Measurements from ENCODE around the gene CDH5. TPM values are rescaled to one million over a fixed set of nuclear protein-coding genes. Genes with fewer than 3 reads are reported as not detected.

CDH5 gene
- total and polyA plus RNA-seq, 2 of the 13 experiments (the other 11 are each of a cell fraction or from before 2014, with no cell fraction given), result 0.71 to 1.1 TPM

DNA sequence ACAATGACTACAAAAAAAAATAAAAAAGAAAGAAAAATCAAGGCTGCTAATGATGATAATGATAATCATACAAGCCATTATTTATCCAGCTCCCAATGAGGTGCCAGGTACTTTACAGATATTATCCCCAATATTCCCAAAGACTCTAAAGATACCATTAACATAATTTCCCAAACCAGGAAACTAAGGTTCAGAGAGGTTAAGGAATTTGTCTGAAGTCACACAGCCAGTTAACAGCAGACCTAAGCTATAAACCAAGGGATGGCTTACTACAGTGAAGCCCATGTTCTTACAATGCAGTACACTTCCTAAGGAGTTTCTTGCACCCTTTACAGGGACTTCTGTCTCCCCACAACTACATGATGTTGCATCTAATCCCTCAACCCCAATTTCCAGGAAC, 45.7 kb upstream of the CDH5 start:
- Histone ChIP-seq H3K79me2 (ENCODE audit: insufficient read depth, low read length) (no peaks in the 10 kb centered on the region), H3K27me3 (ENCODE audit: control insufficient read depth in 1 of 2, insufficient read depth in 2 of 2, low read length in 2 of 2) (peaks cover under 1 to 29% of the 10 kb centered on the region in 2 experiments; a peak in 2 of 5 replicates), H3K36me3 (replicated peaks in 1 of 2; ENCODE audit: control insufficient read depth in 1 of 2, insufficient read depth in 2 of 2, low read length in 2 of 2) (no peaks in the 10 kb centered on the region), H3K4me1 (ENCODE audit: insufficient read depth, low read length) (no peaks in the 10 kb centered on the region), H2AFZ (ENCODE audit: low read length) (no peak overlapping the region), H3K27ac (ENCODE audit: extremely low read length, insufficient read depth, low read length) (no peak overlapping the region), H4K20me1 (ENCODE audit: insufficient read depth, low read length) (no peaks in the 10 kb centered on the region; the same call in 1 of the 2 replicates), H3K4me2 (ENCODE audit: low read depth, low read length) (no peak overlapping the region), H3K4me3 (replicated peaks in 1 of 3; ENCODE audit: insufficient read depth in 1 of 3, low read depth in 2 of 3, low read length in 3 of 3) (no peak overlapping the region), H3K9ac (ENCODE audit: insufficient read depth, low read depth, low read length) (no peak overlapping the region), H3K9me3 (ENCODE audit: low read length) (no peaks in the 10 kb centered on the region)
- FAIRE-seq, result no peak
- intact Hi-C loops (cut with micrococcal nuclease; ENCODE audit: unreplicated experiment) (no loop called here), in situ Hi-C loops (cut with HindIII; ENCODE audit: extremely low pct_ligation_motif_present, low pct_unique_long_range_greater_than_20kb) (no loop called here)
- TF ChIP-seq ZNF768 (CRISPR knock-in tag; IDR thresholded peaks at IDR 0.05), result peak; percentile 48; the same call in 1 of the 2 replicates
- TF ChIP-seq ZNF740 (CRISPR knock-in tag; IDR thresholded peaks at IDR 0.05), result no peak
- TF ChIP-seq, protein P1, sequence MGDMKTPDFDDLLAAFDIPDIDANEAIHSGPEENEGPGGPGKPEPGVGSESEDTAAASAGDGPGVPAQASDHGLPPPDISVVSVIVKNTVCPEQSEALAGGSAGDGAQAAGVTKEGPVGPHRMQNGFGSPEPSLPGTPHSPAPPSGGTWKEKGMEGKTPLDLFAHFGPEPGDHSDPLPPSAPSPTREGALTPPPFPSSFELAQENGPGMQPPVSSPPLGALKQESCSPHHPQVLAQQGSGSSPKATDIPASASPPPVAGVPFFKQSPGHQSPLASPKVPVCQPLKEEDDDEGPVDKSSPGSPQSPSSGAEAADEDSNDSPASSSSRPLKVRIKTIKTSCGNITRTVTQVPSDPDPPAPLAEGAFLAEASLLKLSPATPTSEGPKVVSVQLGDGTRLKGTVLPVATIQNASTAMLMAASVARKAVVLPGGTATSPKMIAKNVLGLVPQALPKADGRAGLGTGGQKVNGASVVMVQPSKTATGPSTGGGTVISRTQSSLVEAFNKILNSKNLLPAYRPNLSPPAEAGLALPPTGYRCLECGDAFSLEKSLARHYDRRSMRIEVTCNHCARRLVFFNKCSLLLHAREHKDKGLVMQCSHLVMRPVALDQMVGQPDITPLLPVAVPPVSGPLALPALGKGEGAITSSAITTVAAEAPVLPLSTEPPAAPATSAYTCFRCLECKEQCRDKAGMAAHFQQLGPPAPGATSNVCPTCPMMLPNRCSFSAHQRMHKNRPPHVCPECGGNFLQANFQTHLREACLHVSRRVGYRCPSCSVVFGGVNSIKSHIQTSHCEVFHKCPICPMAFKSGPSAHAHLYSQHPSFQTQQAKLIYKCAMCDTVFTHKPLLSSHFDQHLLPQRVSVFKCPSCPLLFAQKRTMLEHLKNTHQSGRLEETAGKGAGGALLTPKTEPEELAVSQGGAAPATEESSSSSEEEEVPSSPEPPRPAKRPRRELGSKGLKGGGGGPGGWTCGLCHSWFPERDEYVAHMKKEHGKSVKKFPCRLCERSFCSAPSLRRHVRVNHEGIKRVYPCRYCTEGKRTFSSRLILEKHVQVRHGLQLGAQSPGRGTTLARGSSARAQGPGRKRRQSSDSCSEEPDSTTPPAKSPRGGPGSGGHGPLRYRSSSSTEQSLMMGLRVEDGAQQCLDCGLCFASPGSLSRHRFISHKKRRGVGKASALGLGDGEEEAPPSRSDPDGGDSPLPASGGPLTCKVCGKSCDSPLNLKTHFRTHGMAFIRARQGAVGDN (CRISPR knock-in tag; IDR thresholded peaks at IDR 0.05), result no peak
- ChIA-PET CTCF (ENCODE audit: low intra/inter-chr PET ratio, low total read pairs) (no interaction called here), POLR2A (no interaction called here)
- no TSS peak for BruUV-seq (replicated peaks)
- no peak for ATAC-seq
- DNase-seq (ENCODE audit: low spot score), result no peak

DNA sequence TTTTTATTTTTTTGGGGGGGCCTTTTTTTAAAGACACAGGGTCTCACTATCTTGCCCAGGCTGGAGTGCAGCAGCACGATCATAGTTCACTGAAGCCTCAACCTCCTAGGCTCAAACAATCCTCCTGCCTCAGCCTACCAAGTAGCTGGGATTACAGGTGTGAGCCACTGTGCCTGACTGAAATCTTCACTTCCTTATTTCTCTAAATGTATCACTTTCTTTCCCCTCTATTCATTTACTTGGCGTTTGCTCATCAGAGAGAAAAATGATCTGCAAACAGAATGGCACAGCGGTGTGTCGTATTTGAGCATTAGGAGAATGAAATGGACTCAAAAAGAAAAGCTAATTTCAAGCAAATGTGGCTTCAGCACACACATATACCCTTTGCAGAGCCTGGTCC, 44.3 kb upstream of the CDH5 start:
- WGBS (ENCODE audit: low lambda C conversion rate), result 0% methylated on average over 4 of the region's 4 CpGs
- in situ Hi-C loops (cut with HindIII; ENCODE audit: extremely low pct_ligation_motif_present, low pct_unique_long_range_greater_than_20kb) (no loop called here), intact Hi-C loops (cut with micrococcal nuclease; ENCODE audit: unreplicated experiment) (no loop called here)
- FAIRE-seq (no peak), ATAC-seq (no peak), DNase-seq (ENCODE audit: low spot score) (no peak)
- H3K9me3 ChIP-seq (ENCODE audit: low read length), result no peaks in the 10 kb centered on the region
- H3K27me3 ChIP-seq (ENCODE audit: control insufficient read depth in 1 of 2, insufficient read depth in 2 of 2, low read length in 2 of 2), result peaks cover 3 to 26% of the 10 kb centered on the region in 2 experiments; a peak in 2 of 5 replicates
- H3K4me2 ChIP-seq (ENCODE audit: low read depth, low read length), result no peak overlapping the region
- H3K27ac ChIP-seq (ENCODE audit: extremely low read length, insufficient read depth, low read length), result no peak overlapping the region
- no peak overlapping the region for H2AFZ ChIP-seq (ENCODE audit: low read length)
- no TSS peak for BruUV-seq (replicated peaks)
- H3K9ac ChIP-seq (ENCODE audit: insufficient read depth, low read depth, low read length), result no peak overlapping the region
- H3K4me3 ChIP-seq (replicated peaks in 1 of 3; ENCODE audit: insufficient read depth in 1 of 3, low read depth in 2 of 3, low read length in 3 of 3), result no peak overlapping the region
- CTCF ChIA-PET (ENCODE audit: low intra/inter-chr PET ratio, low total read pairs), result no interaction called here
- no peaks in the 10 kb centered on the region for H3K36me3 ChIP-seq (replicated peaks in 1 of 2; ENCODE audit: control insufficient read depth in 1 of 2, insufficient read depth in 2 of 2, low read length in 2 of 2)
- H4K20me1 ChIP-seq (ENCODE audit: insufficient read depth, low read length), result peaks cover 1% of the 10 kb centered on the region; the same call in 1 of the 2 replicates
- POLR2A ChIA-PET, result no interaction called here
- no peaks in the 10 kb centered on the region for H3K79me2 ChIP-seq (ENCODE audit: insufficient read depth, low read length)
- H3K4me1 ChIP-seq (ENCODE audit: insufficient read depth, low read length), result peaks cover 11% of the 10 kb centered on the region
- TF ChIP-seq MAFG (CRISPR knock-in tag; IDR thresholded peaks at IDR 0.05), result no peak
- TF ChIP-seq SKIL (CRISPR knock-in tag; IDR thresholded peaks at IDR 0.05; ENCODE audit: borderline replicate concordance), result no peak
- TF ChIP-seq, protein P2, sequence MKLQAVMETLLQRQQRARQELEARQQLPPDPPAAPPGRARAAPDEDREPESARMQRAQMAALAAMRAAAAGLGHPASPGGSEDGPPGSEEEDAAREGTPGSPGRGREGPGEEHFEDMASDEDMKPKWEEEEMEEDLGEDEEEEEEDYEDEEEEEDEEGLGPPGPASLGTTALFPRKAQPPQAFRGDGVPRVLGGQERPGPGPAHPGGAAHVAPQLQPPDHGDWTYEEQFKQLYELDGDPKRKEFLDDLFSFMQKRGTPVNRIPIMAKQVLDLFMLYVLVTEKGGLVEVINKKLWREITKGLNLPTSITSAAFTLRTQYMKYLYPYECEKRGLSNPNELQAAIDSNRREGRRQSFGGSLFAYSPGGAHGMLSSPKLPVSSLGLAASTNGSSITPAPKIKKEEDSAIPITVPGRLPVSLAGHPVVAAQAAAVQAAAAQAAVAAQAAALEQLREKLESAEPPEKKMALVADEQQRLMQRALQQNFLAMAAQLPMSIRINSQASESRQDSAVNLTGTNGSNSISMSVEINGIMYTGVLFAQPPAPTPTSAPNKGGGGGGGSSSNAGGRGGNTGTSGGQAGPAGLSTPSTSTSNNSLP (IDR thresholded peaks at IDR 0.05; ENCODE audit: low read depth, low read length), result no peak
- TF ChIP-seq, protein P3, sequence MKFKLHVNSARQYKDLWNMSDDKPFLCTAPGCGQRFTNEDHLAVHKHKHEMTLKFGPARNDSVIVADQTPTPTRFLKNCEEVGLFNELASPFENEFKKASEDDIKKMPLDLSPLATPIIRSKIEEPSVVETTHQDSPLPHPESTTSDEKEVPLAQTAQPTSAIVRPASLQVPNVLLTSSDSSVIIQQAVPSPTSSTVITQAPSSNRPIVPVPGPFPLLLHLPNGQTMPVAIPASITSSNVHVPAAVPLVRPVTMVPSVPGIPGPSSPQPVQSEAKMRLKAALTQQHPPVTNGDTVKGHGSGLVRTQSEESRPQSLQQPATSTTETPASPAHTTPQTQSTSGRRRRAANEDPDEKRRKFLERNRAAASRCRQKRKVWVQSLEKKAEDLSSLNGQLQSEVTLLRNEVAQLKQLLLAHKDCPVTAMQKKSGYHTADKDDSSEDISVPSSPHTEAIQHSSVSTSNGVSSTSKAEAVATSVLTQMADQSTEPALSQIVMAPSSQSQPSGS (CRISPR knock-in tag; IDR thresholded peaks at IDR 0.05), result no peak

Measured in HepG2 (cell line).